A549 (cell line): ENCODE results near the gene TNRC6C. TPM values are rescaled to one million over a fixed set of nuclear protein-coding genes. Genes with fewer than 3 reads are reported as not detected.

Source experiments
- ATAC-seq, 2 experiments: fragments of 200-7000 bp in 1 of 2; fragments of >200 bp in 1 of 2; cut with Nextera tagmentation in 1 of 2; cut with Tn5 transposase in 1 of 2; 3 replicates each; pipeline versions ENCODE4 v1.8.0 to v1.9.1; 2018 to 2020; ENCODE audit warnings: mild to moderate bottlenecking in 1 of 2, moderate library complexity in 1 of 2
- CTCF ChIA-PET: fragments of 300-600 bp; sonication (Branson Sonifier 250); formaldehyde crosslinking; extraction: SDS; loops from one replicate; lab custom pipeline; 2021; ENCODE audit warnings: antibody characterized with exemption, inconsistent platforms; lab: Yijun Ruan, JAX
- POLR2A ChIA-PET: fragments of 350-600 bp; formaldehyde crosslinking; extraction: SDS; loops from one replicate; lab custom pipeline; 2021; ENCODE audit warnings: antibody characterized with exemption, inconsistent platforms; lab: Yijun Ruan, JAX
- DNase-seq, 2 experiments: peaks; one replicate each; pipeline versions ENCODE4 v3.0.0 to v3.0.0-alpha.2; 2011 to 2016; ENCODE audit warnings: low read depth in 1 of 2, low spot score in 1 of 2
- FAIRE-seq: peaks from 2 replicates; lab custom pipeline; 2011; peaks lifted over from hg19 to GRCh38; lab: Jason Lieb, UNC
- H3K27ac ChIP-seq, 2 experiments: fragments of >200 bp; sonication (Bioruptor Twin); formaldehyde crosslinking; 3 replicates each; pipeline ENCODE4 v1.5.1; 2016 to 2017
- H3K4me1 ChIP-seq: fragments of >200 bp; sonication (Bioruptor Twin); formaldehyde crosslinking; 3 replicates; pipeline ENCODE4 v1.6.1; 2016
- H3K4me2 ChIP-seq: fragments of >200 bp; sonication (Bioruptor Twin); formaldehyde crosslinking; 3 replicates; pipeline ENCODE4 v1.6.1; 2016
- H3K4me3 ChIP-seq: fragments of >200 bp; sonication (Bioruptor Twin); formaldehyde crosslinking; 3 replicates; pipeline ENCODE4 v1.5.1; 2016
- H3K9me3 ChIP-seq: fragments of >200 bp; sonication (Bioruptor Twin); formaldehyde crosslinking; 3 replicates; pipeline ENCODE4 v1.6.1; 2016
- ATOH8 ChIP-seq: fragments of 250-450 bp; sonication (Bioruptor Pico); IDR thresholded peaks from 2 replicates; pipeline ENCODE4 v1.5.0; 2020; ENCODE audit warnings: low read depth, mild to moderate bottlenecking, moderate library complexity
- CBX8 ChIP-seq: fragments of 200-600 bp; sonication (generic); IDR thresholded peaks from 2 replicates; pipeline ENCODE4 v1.6.1; 2016
- CHD2 ChIP-seq: fragments of 150-350 bp; IDR thresholded peaks from 2 replicates; pipeline ENCODE4 v1.6.1; 2014; ENCODE audit warnings: low read length; ENCODE audit not compliant: partially characterized antibody
- FOSL2 ChIP-seq, 2 experiments: fragments of 450-650 bp in 1 of 2; fragments of >200 bp in 1 of 2; sonication (Bioruptor Twin) in 1 of 2; formaldehyde crosslinking; IDR thresholded peaks; 2 replicates each; pipeline versions ENCODE4 v1.5.0 to v1.6.1; 2016 to 2020; ENCODE audit warnings: mild to moderate bottlenecking in 1 of 2, moderate library complexity in 1 of 2
- FOXS1 ChIP-seq: fragments of 250-450 bp; sonication (Bioruptor Pico); IDR thresholded peaks from 2 replicates; pipeline ENCODE4 v1.5.0; 2020; ENCODE audit warnings: mild to moderate bottlenecking, moderate library complexity
- GATA3 ChIP-seq: IDR thresholded peaks from 2 replicates; pipeline ENCODE4 v1.6.1; 2012; ENCODE audit warnings: borderline replicate concordance
- HOXB13 ChIP-seq: fragments of 250-450 bp; sonication (Bioruptor Pico); IDR thresholded peaks from 2 replicates; pipeline ENCODE4 v1.5.0; 2020; ENCODE audit warnings: low read depth, mild to moderate bottlenecking, moderate library complexity
- JUNB ChIP-seq: fragments of >200 bp; sonication (Bioruptor Twin); formaldehyde crosslinking; IDR thresholded peaks from 2 replicates; pipeline ENCODE4 v1.6.1; 2016
- PBX3 ChIP-seq: IDR thresholded peaks from 2 replicates; pipeline ENCODE4 v1.6.1; 2012
- PHF8 ChIP-seq: fragments of 200-600 bp; sonication (generic); IDR thresholded peaks from 2 replicates; pipeline ENCODE4 v1.6.1; 2016; ENCODE audit warnings: low read depth, mild to moderate bottlenecking, antibody characterized with exemption, moderate library complexity, borderline replicate concordance
- RARB ChIP-seq: fragments of 250-450 bp; sonication (Bioruptor Pico); IDR thresholded peaks from 2 replicates; pipeline ENCODE4 v1.8.0; 2021; ENCODE audit warnings: mild to moderate bottlenecking, moderate library complexity
- RCOR1 ChIP-seq: fragments of 150-350 bp; IDR thresholded peaks from 2 replicates; pipeline ENCODE4 v1.6.1; 2014; ENCODE audit warnings: antibody characterized with exemption, low read length, low read depth
- REST ChIP-seq: fragments of 200-600 bp; sonication (generic); IDR thresholded peaks from 2 replicates; pipeline ENCODE4 v1.6.1; 2016; ENCODE audit warnings: antibody characterized with exemption, mild to moderate bottlenecking, moderate library complexity
- SREBF2 ChIP-seq: fragments of 450-650 bp; IDR thresholded peaks from 2 replicates; pipeline ENCODE4 v1.6.1; 2014; ENCODE audit warnings: mild to moderate bottlenecking, moderate library complexity
- USF2 ChIP-seq: fragments of 450-650 bp; IDR thresholded peaks from 2 replicates; pipeline ENCODE4 v1.6.1; 2014; ENCODE audit warnings: antibody characterized with exemption
- ZFP36 ChIP-seq: fragments of 450-650 bp; IDR thresholded peaks from 2 replicates; pipeline ENCODE4 v1.6.1; 2014; ENCODE audit warnings: borderline replicate concordance; ENCODE audit not compliant: partially characterized antibody
- WGBS: methylation state at CpG from one replicate; pipeline ENCODE4 v1.1.6; 2017; ENCODE audit errors: missing lambda C conversion rate; 5-methylcytosine and 5-hydroxymethylcytosine counted together
- polyA plus RNA-seq, 4 experiments: library from polyadenylated mRNA; depleted of rRNA in 3 of 4; stranded (reverse); fragments of >200 nt; fragmentation: RNase III in 1 of 4; extraction: RNeasy Plus Mini Kit Qiagen cat#74134 plus additional on column Dnase treatment in 1 of 4; gene quantifications; 2 replicates in 3 of 4; 3 replicates in 1 of 4; pipeline ENCODE4 v1.2.3, GENCODE V29; 2011 to 2017

Gene TNRC6C
- polyA plus RNA-seq, 2 of the 4 experiments (the other 2 are of a cell fraction) = 1.3 to 1.9 TPM

- Histone ChIP-seq H3K9me3 (no peaks in the 10 kb centered on the region), H3K4me2 (peak overlapping the region; percentile 84), H3K4me1 (peaks cover 49% of the 10 kb centered on the region), H3K4me3 (no peak overlapping the region), H3K27ac (peak overlapping the region; percentile 4 to 87; a peak in 4 of 6 replicates)
- ATAC-seq (peak; percentile 8 to 33; a peak in 5 of 6 replicates), DNase-seq (peak; percentile 85 to 87), FAIRE-seq (peak; percentile 54)
- no peak for TF ChIP-seq RARB (CRISPR knock-in tag)
- TF ChIP-seq SREBF2 = no peak
- TF ChIP-seq PBX3 = 0 out of 2 replicates have a peak, but pooled peaks have one; percentile 45
- TF ChIP-seq ATOH8 (CRISPR knock-in tag) = no peak
- TF ChIP-seq CHD2 = no peak
- TF ChIP-seq RCOR1 = no peak
- no peak for TF ChIP-seq GATA3
- no peak for TF ChIP-seq CBX8
- TF ChIP-seq FOXS1 (CRISPR knock-in tag) = no peak
- peak; percentile 42 for TF ChIP-seq FOSL2 (IDR thresholded peaks at IDR 0.05)
- TF ChIP-seq FOSL2 (CRISPR knock-in tag; IDR thresholded peaks at IDR 0.05) = peak; percentile 87
- ChIA-PET CTCF (interaction anchor here (0.6 to 24.0 kb wide), 11 partner anchors 8 to 497 kb away, joined by 3 to 295 read pairs (median 4); partner anchors contain the start of genes SYNGR2, TK1, TMC6 and TMC8), POLR2A (interaction anchor here (0.6 to 3.0 kb wide), 7 partner anchors 9 to 170 kb away, joined by 3 to 8 read pairs (median 5); partner anchors contain the start of genes AFMID, SYNGR2, TK1 and TMC6)
- 55% methylated on average over 16 of the region's 16 CpGs for WGBS
Measured at GRCh38 chr17:78142119-78142861, 183.8 kb downstream of the TNRC6C start.

GRCh38 chr17:78143214-78144146 lies 185.0 kb downstream of the TNRC6C start:
- 95% methylated on average over 21 of the region's 21 CpGs for WGBS
- FAIRE-seq = no peak

More at GRCh38 chr17:78143214-78144146, 185.0 kb downstream of the TNRC6C start:
- CTCF ChIA-PET = interaction anchor here (0.6 to 24.0 kb wide), 12 partner anchors 9 to 130 kb away, joined by 3 to 295 read pairs (median 4); partner anchors contain the start of genes SYNGR2, TK1, TMC6 and TMC8
- peaks cover 56% of the 10 kb centered on the region for H3K4me1 ChIP-seq
- peak overlapping the region; percentile 62 to 84 for H3K27ac ChIP-seq
- ATAC-seq = no peak
- no peak for TF ChIP-seq FOXS1 (CRISPR knock-in tag)
- no peak for TF ChIP-seq JUNB
- TF ChIP-seq USF2 = no peak
- TF ChIP-seq ZFP36 = no peak
- TF ChIP-seq PBX3 = no peak
- TF ChIP-seq HOXB13 = no peak
- TF ChIP-seq REST = no peak
- no peak for TF ChIP-seq PHF8
- no peak for TF ChIP-seq CBX8
- TF ChIP-seq, all 56 proteins: peak for 0
- Histone ChIP-seq H3K4me3 (no peak overlapping the region), H3K9me3 (no peaks in the 10 kb centered on the region), H3K4me2 (peak overlapping the region; percentile 57)
- POLR2A ChIA-PET = interaction anchor here (0.7 to 1.0 kb wide), 2 partner anchors 42 to 185 kb away, joined by 3 to 4 read pairs; partner anchors contain the start of gene TNRC6C
- DNase-seq = no peak
